HG03457 (cell line): ENCODE data around the gene MBP.
"Not testable (repeated sequence)": the region's sequence is repeated elsewhere in the genome, so short reads cannot be mapped to it uniquely, and the experiment has no call there.

Experiments used
- ATAC-seq: cut with Tn5 transposase; IDR thresholded peaks from one replicate; pipeline ENCODE4 v1.9.1; 2021; ENCODE audit warnings: moderate number of reproducible peaks; ENCODE audit not compliant: unreplicated experiment

The MBP gene

GRCh38 chr18:76994086-76994654, 138.4 kb downstream of the MBP start:
- no peak for ATAC-seq

- no peak for ATAC-seq
Observed at GRCh38 chr18:76993573-76993972, 139.0 kb downstream of the MBP start.

- ATAC-seq = no peak
Observed at GRCh38 chr18:76993085-76993382, 139.5 kb downstream of the MBP start.

GRCh38 chr18:76992226-76993084, 140.1 kb downstream of the MBP start:
- no peak for ATAC-seq

- ATAC-seq = no peak
Observed at GRCh38 chr18:76991021-76991688, 141.4 kb downstream of the MBP start.

- ATAC-seq = not testable (repeated sequence)
Observed at GRCh38 chr18:76990343-76991020, 142.1 kb downstream of the MBP start.

GRCh38 chr18:76989647-76990190, 142.9 kb downstream of the MBP start:
- ATAC-seq = no peak

- ATAC-seq = no peak
Observed at GRCh38 chr18:76988827-76989646, 143.5 kb downstream of the MBP start.

- no peak for ATAC-seq
Observed at GRCh38 chr18:76988031-76988826, 144.4 kb downstream of the MBP start.

- no peak for ATAC-seq
Observed at GRCh38 chr18:76986406-76986805, 146.2 kb downstream of the MBP start.

GRCh38 chr18:76985951-76986236, 146.7 kb downstream of the MBP start:
- ATAC-seq = no peak

GRCh38 chr18:76985156-76985950, 147.2 kb downstream of the MBP start:
- no peak for ATAC-seq

- no peak for ATAC-seq
Observed at GRCh38 chr18:76984193-76985155, 148.1 kb downstream of the MBP start.

- no peak for ATAC-seq
Observed at GRCh38 chr18:76983613-76984051, 149.0 kb downstream of the MBP start.

GRCh38 chr18:76982841-76983583, 149.6 kb downstream of the MBP start:
- peak; percentile 65 for ATAC-seq

GRCh38 chr18:76982038-76982437, 150.5 kb downstream of the MBP start:
- ATAC-seq = no peak

GRCh38 chr18:76981396-76981968, 151.1 kb downstream of the MBP start:
- peak; percentile 41 for ATAC-seq
